Vagina (tissue), 2 donors: Measurements from ENCODE around the gene TNS3. TPM values are rescaled to one million over a fixed set of nuclear protein-coding genes. Genes with fewer than 3 reads are reported as not detected.

Source experiments
- DNase-seq, 2 donors: peaks; one replicate each; pipeline ENCODE4 v3.0.0-alpha.2; 2017; ENCODE audit errors: extremely low spot score in 2 of 2
- H3K27ac ChIP-seq: fragments of 200-600 bp; sonication (generic); one replicate; pipeline ENCODE4 v1.5.1; 2019
- H3K27me3 ChIP-seq: fragments of 200-600 bp; sonication (generic); one replicate; pipeline ENCODE4 v1.5.1; 2019
- H3K36me3 ChIP-seq, 2 donors: fragments of 200-600 bp; sonication (generic); one replicate each; pipeline ENCODE4 v1.5.1; 2017 to 2019
- H3K4me1 ChIP-seq: fragments of 200-600 bp; sonication (generic); one replicate; pipeline ENCODE4 v1.5.1; 2019
- H3K4me3 ChIP-seq, 2 donors: fragments of 200-600 bp; sonication (generic); 1 replicate in 1 of 2; 2 replicates in 1 of 2; pipeline ENCODE4 v1.5.1; 2016 to 2019
- H3K9me3 ChIP-seq: fragments of 200-600 bp; sonication (generic); one replicate; pipeline ENCODE4 v1.5.1; 2019
- POLR2A ChIP-seq, 2 donors: fragments of 450-650 bp; IDR thresholded peaks; one replicate each; pipeline ENCODE4 v1.6.1; 2017; ENCODE audit warnings: antibody characterized with exemption in 2 of 2, mild to moderate bottlenecking in 2 of 2, moderate library complexity in 2 of 2
- POLR2AphosphoS5 ChIP-seq, 2 donors: sonication (generic); formaldehyde crosslinking; IDR thresholded peaks; one replicate each; pipeline ENCODE4 v1.9.0; 2017; ENCODE audit warnings: antibody characterized with exemption in 2 of 2, mild to moderate bottlenecking in 2 of 2, low read depth in 1 of 2; ENCODE audit not compliant: insufficient read depth in 1 of 2
- intact Hi-C: fragments of 100-400 bp; cut with DNase I; formaldehyde crosslinking; loops from one replicate; pipeline ENCODE4 v1.15.1; 2023
- total RNA-seq: library from RNA; depleted of rRNA; stranded (reverse); fragments of >200 nt; gene quantifications from one replicate; pipeline ENCODE4 v1.2.3, GENCODE V29; 2016
- TF ChIP-seq, protein P1 (sequence below), 3 experiments: fragments of 450-650 bp in 2 of 3; fragments of 200-600 bp in 1 of 3; sonication (generic) in 1 of 3; IDR thresholded peaks; one replicate each; pipeline ENCODE4 v1.5.1; 2017 to 2019; ENCODE audit warnings: antibody characterized with exemption in 3 of 3, mild to moderate bottlenecking in 2 of 3, moderate library complexity in 2 of 3

Gene TNS3
- total RNA-seq, 1 donor from 2014 or later = 36.8 TPM

DNA sequence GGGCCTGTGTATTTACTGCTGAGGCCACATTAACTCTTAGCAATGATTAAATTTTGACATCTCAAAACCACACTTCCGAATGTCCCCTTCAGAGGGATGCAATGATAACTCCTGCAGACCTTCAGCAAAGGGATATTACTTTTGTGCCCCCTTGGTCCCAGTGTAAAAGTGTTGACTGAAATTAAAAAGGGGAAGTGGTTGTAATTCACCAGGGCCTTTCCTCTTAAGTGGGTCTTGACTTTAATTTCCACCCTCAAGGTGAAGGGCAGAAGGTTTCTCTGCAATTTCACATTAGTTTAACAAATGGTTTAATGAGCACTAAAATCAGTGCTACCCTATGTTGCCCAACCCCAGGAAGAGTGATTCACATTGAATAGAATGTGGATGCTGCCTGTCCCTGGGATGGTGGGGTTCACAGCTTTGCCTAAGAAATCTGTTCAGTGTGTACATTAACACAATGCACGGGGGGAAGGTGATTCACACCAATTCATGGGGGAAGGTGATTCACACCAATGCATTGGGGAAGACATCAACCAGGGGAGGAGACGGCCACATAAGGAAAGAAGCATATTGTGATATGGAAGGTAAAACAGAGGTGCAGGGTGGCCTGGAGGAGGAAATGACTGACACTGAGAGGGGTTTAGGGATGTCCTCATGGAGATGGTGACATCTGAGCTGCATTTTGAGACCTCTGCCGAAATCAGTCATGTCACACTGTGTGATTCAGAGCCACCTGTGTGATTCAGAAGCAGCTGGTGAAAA is 19.4 kb upstream of the TNS3 start:
- Histone ChIP-seq H3K9me3 (peaks cover 9% of the 10 kb centered on the region), H3K36me3 (no peaks in the 10 kb centered on the region), H3K4me3 (no peak overlapping the region), H3K27ac (no peak overlapping the region), H3K4me1 (peaks cover 36% of the 10 kb centered on the region), H3K27me3 (no peaks in the 10 kb centered on the region)
- intact Hi-C loops = no loop called here
- TF ChIP-seq POLR2A (IDR thresholded peaks at IDR 0.05) = no peak
- no peak for DNase-seq

DNA sequence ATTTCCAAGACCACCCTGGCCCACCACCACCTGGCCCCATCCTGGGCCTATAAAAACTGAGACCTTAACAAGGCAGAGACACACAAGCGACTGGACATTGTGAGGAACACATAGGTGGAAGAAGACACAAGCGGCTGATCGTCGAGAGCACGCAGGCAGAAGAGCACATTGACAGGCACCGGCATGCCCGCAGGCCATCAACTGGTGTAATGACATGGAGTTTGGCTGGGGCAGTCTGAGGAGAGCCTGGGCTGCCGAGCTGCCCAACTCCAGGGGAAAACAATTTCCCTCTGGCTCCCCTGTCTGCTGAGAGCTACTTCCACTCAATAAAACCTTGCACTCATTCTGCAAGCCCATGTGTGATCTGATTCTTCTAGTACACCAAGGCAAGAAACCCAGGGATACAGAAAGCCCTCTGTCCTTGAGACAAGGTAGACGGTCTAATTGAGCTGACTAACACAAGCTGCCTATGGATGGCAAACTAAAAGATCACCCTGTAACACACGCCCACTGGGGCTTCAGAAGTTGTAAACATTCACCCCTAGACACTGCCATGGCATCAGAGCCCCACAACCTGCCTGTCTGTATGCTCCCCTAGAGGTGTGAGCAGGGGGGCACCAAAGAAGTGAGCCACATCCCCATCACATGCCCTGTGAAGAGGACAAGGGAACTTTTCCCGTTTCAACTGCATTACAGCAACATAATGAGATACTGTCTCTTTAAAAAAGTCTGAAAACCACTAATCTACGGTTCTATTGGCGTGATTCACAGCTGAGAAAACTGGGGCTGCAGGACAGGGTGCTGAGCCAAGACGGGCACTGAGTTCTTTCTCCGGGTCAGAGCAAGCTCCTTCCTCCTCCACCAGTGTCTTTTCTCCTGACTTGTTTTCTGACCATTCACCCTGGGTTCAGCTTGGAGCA is 18.5 kb upstream of the TNS3 start:
- TF ChIP-seq, protein P1, sequence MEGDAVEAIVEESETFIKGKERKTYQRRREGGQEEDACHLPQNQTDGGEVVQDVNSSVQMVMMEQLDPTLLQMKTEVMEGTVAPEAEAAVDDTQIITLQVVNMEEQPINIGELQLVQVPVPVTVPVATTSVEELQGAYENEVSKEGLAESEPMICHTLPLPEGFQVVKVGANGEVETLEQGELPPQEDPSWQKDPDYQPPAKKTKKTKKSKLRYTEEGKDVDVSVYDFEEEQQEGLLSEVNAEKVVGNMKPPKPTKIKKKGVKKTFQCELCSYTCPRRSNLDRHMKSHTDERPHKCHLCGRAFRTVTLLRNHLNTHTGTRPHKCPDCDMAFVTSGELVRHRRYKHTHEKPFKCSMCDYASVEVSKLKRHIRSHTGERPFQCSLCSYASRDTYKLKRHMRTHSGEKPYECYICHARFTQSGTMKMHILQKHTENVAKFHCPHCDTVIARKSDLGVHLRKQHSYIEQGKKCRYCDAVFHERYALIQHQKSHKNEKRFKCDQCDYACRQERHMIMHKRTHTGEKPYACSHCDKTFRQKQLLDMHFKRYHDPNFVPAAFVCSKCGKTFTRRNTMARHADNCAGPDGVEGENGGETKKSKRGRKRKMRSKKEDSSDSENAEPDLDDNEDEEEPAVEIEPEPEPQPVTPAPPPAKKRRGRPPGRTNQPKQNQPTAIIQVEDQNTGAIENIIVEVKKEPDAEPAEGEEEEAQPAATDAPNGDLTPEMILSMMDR (IDR thresholded peaks at IDR 0.05) = no peak
- no peak for TF ChIP-seq POLR2AphosphoS5 (IDR thresholded peaks at IDR 0.05; ENCODE audit: insufficient read depth in 1 of 2, low read depth in 1 of 2)
- TF ChIP-seq POLR2A (IDR thresholded peaks at IDR 0.05) = no peak
- peaks cover 9% of the 10 kb centered on the region for H3K9me3 ChIP-seq
- no peaks in the 10 kb centered on the region for H3K27me3 ChIP-seq
- no peak overlapping the region for H3K27ac ChIP-seq
- H3K4me3 ChIP-seq = no peak overlapping the region
- H3K4me1 ChIP-seq = peaks cover 31% of the 10 kb centered on the region
- H3K36me3 ChIP-seq = no peaks in the 10 kb centered on the region
- intact Hi-C loops = no loop called here
- DNase-seq = no peak

DNA sequence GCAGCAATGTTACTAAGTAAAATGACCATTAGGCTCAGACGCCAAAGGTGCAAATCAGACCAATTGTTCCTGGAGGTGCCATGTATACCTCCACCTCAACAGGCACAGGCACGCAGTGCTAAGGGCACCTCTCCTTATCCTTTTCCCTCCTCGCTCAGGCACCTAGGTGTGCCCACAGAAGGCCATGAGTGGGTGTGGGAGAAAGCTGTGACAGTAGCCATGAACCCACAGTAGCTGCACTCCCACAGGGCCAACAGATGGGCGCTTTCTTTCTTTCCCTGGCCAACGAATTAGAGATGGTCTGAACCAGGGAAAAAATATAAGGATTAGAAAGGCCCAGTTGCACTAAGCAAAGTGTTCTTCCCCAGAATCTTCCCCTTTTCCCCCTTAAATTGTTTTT is 15.5 kb upstream of the TNS3 start:
- Histone ChIP-seq H3K9me3 (peaks cover 9% of the 10 kb centered on the region), H3K27me3 (no peaks in the 10 kb centered on the region), H3K36me3 (no peaks in the 10 kb centered on the region), H3K4me1 (peaks cover 17% of the 10 kb centered on the region), H3K27ac (no peak overlapping the region), H3K4me3 (no peak overlapping the region)
- DNase-seq = no peak
- intact Hi-C loops = no loop called here
- TF ChIP-seq POLR2AphosphoS5 (IDR thresholded peaks at IDR 0.05; ENCODE audit: insufficient read depth in 1 of 2, low read depth in 1 of 2) (no peak), POLR2A (IDR thresholded peaks at IDR 0.05) (no peak)
- TF ChIP-seq, protein P1 (IDR thresholded peaks at IDR 0.05) = no peak

DNA sequence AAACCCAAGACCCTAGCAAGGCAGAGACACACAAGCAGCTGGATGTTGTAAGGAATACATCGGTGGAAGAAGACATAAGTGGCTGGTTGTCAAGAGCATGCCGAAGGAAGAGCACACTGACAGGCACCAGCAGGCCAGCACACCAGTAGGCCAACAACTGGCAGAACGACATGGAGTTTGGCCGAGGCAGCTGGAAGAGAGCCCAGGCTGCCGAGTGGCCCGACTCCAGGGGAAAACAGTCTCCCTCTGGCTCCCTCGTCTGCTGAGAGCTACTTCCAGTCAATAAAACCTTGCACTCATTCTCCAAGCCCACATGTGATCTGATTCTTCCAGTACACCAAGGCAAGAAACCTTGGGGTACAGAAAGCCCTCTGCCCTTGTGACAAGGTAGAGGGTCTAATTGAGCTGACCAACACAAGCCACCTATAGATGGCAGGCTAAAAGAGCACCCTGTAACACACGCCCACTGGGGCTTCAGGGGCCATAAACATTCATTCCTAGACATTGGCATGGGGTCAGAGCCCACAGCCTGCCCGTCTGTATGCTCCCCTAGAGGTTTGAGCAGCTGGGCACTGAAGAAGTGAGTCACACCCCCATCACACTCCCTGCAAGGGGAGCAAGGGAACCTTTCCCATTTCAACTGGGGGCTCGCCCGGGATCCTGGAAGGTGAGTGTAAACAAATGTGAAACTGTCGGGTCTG is 14.7 kb upstream of the TNS3 start:
- Histone ChIP-seq H3K36me3 (no peaks in the 10 kb centered on the region), H3K4me3 (no peak overlapping the region), H3K27me3 (no peaks in the 10 kb centered on the region), H3K27ac (no peak overlapping the region), H3K4me1 (peaks cover 21% of the 10 kb centered on the region), H3K9me3 (peaks cover 9% of the 10 kb centered on the region)
- no peak for DNase-seq
- TF ChIP-seq, protein P1 (IDR thresholded peaks at IDR 0.05) = no peak
- TF ChIP-seq POLR2AphosphoS5 (IDR thresholded peaks at IDR 0.05; ENCODE audit: insufficient read depth in 1 of 2, low read depth in 1 of 2) (no peak), POLR2A (IDR thresholded peaks at IDR 0.05) (no peak)
- intact Hi-C loops = no loop called here

DNA sequence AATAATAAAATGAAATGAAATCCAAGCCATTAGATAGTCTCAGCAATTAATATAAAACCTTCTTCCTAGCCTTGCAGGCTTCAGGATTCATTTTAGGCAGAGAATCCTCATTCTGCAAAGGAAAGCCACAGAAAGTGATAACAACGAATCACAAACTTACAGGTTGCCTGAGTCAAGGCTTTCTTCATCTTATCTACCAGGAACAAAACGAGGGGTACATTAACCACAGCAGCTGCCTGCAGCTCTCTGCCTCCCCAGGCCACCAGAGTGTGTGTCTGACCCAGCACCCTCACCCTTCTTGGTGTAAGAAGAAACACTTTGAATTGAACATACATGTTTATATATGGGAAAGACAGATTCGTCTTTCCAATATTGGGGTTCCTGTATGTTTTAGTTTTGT is 12.5 kb upstream of the TNS3 start:
- no peak overlapping the region for H3K4me3 ChIP-seq
- no peaks in the 10 kb centered on the region for H3K27me3 ChIP-seq
- peaks cover 10% of the 10 kb centered on the region for H3K4me1 ChIP-seq
- H3K36me3 ChIP-seq = no peaks in the 10 kb centered on the region
- intact Hi-C loops = no loop called here
- H3K9me3 ChIP-seq = peaks cover 9% of the 10 kb centered on the region
- TF ChIP-seq POLR2AphosphoS5 (IDR thresholded peaks at IDR 0.05; ENCODE audit: insufficient read depth in 1 of 2, low read depth in 1 of 2) (no peak), POLR2A (IDR thresholded peaks at IDR 0.05) (no peak)
- TF ChIP-seq, protein P1 (IDR thresholded peaks at IDR 0.05) = no peak
- H3K27ac ChIP-seq = no peak overlapping the region
- DNase-seq = no peak
